HG02885 (cell line): Measurements from ENCODE around the gene PCNX1.
"Not testable (repeated sequence)": the region's sequence is repeated elsewhere in the genome, so short reads cannot be mapped to it uniquely, and the experiment has no call there.

Source experiments
- ATAC-seq: cut with Tn5 transposase; IDR thresholded peaks from one replicate; pipeline ENCODE4 v1.9.1; 2021; ENCODE audit warnings: mild to moderate bottlenecking; ENCODE audit not compliant: unreplicated experiment, poor library complexity

The PCNX1 gene

GRCh38 chr14:70908935-70909641 is 1.8 kb downstream of the PCNX1 start:
- ATAC-seq = no peak

GRCh38 chr14:70909733-70910614 is 2.7 kb downstream of the PCNX1 start:
- ATAC-seq = no peak

GRCh38 chr14:70915415-70915814 is 8.2 kb downstream of the PCNX1 start:
- no peak for ATAC-seq

- no peak for ATAC-seq
These were observed 9.0 kb downstream of the PCNX1 start for GRCh38 chr14:70916300-70916699.

GRCh38 chr14:70916799-70917198 is 9.5 kb downstream of the PCNX1 start:
- no peak for ATAC-seq

- ATAC-seq = no peak
These were observed 10.4 kb downstream of the PCNX1 start for GRCh38 chr14:70917633-70918032.

GRCh38 chr14:70919774-70920173 is 12.5 kb downstream of the PCNX1 start:
- ATAC-seq = no peak

GRCh38 chr14:70920608-70921007 is 13.3 kb downstream of the PCNX1 start:
- ATAC-seq = no peak

- no peak for ATAC-seq
These were observed 14.4 kb downstream of the PCNX1 start for GRCh38 chr14:70921669-70922068.

- no peak for ATAC-seq
These were observed 17.3 kb downstream of the PCNX1 start for GRCh38 chr14:70924521-70924920.

- ATAC-seq = no peak
These were observed 19.1 kb downstream of the PCNX1 start for GRCh38 chr14:70926235-70926830.

GRCh38 chr14:70931008-70931407 is 23.7 kb downstream of the PCNX1 start:
- ATAC-seq = no peak

- no peak for ATAC-seq
These were observed 26.8 kb downstream of the PCNX1 start for GRCh38 chr14:70934084-70934483.

- no peak for ATAC-seq
These were observed 27.4 kb downstream of the PCNX1 start for GRCh38 chr14:70934502-70935134.

GRCh38 chr14:70935135-70935534 is 27.9 kb downstream of the PCNX1 start:
- no peak for ATAC-seq

GRCh38 chr14:70939693-70940092 is 32.4 kb downstream of the PCNX1 start:
- ATAC-seq = not testable (repeated sequence)

- ATAC-seq = not testable (repeated sequence)
These were observed 34.5 kb downstream of the PCNX1 start for GRCh38 chr14:70941637-70942341.

- no peak for ATAC-seq
These were observed 35.1 kb downstream of the PCNX1 start for GRCh38 chr14:70942342-70942706.

- not testable (repeated sequence) for ATAC-seq
These were observed 35.5 kb downstream of the PCNX1 start for GRCh38 chr14:70942721-70943120.

GRCh38 chr14:70943838-70944237 is 36.6 kb downstream of the PCNX1 start:
- ATAC-seq = no peak
